HG03457 (cell line): ENCODE data around the gene ITGAX.
"Not testable (repeated sequence)": the region's sequence is repeated elsewhere in the genome, so short reads cannot be mapped to it uniquely, and the experiment has no call there.

Experiments used
- ATAC-seq: cut with Tn5 transposase; IDR thresholded peaks from one replicate; pipeline ENCODE4 v1.9.1; 2021; ENCODE audit warnings: moderate number of reproducible peaks; ENCODE audit not compliant: unreplicated experiment

ITGAX gene

DNA sequence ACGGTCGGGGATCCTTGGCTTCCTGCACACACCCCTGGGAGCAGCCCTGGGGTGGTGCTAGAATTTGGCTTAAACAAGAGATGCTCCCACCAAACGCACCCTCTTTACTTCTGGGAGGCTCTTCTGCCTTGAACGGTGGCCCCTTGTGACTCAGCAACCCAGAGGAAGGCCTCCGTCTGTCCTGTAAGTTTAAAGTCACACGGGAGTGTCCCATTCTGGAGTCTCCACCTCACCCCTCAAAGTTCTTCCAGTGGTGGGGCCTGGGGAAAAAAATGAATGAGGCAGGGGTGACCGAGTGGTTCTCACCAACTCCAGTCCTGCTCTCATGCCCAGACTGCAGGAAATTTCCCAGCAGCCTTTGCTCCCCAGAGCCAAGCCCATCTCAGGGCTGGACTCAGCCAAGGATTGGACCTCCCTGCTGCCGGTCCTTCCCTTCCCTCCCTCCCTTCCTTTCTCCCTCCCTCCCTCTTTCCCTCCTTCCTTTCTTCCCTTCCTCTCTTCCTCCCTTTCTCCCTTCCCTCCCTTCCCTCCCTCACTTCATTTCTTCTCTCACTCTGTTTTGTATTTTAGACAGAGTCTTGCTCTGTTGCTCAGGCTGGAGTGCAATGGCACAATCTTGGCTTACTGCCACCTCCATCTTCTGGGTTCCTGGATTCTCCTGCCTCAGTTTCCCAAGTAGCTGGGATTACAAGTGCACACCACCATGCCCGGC, 49.5 kb downstream of the ITGAX start:
- ATAC-seq, result no peak

DNA sequence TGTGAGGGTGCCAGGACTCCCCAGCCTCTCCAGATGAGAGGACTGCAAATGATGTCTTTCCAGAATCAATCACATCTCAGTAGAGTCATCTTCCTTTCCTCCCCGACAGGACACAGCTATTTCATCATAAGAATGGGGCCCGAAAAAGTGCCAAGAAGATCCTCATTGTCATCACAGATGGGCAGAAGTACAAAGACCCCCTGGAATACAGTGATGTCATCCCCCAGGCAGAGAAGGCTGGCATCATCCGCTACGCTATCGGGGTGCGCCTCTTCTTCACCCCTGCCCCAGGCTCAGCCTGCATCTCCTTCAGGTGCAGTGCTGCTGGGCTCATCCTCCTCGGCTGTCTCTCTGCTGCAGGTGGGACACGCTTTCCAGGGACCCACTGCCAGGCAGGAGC, 52.4 kb downstream of the ITGAX start:
- ATAC-seq, result no peak

DNA sequence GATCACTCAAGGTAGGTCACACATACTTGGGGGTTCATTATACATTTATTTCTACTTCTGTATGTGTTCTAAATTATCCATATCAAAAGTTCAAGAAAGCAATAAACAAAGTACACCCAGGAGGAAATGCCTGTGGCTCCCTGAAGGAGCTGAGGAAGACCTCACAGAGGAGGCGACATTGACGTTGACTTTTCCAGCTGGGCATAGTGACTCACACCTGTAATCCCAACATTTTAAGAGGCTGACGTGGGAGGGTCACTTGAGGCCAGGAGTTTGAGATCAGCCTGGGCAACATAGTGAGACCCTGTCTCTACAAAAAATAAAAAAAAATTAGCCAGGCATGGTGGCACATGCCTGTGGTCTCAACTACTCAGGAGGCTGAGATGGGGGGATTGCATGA, 54.5 kb downstream of the ITGAX start:
- ATAC-seq, result no peak

DNA sequence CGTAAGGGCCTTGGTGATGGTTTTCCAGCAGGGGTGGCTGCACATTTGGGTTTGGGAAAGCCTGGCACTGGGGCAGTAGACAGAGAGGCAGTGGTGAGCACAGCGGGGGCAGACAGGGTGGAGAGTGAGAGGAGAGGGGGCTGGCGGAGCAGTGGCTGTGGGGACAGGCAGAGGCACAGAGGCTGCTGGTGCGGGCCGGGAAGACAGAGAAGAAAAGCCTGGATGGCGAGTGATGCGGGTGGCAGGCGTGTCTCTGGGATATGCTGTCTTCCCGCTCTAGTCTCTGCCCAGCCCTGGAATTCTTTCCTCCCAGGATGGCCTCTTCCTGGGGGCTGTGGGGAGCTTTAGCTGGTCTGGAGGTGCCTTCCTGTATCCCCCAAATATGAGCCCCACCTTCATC, 55.1 kb downstream of the ITGAX start:
- ATAC-seq, result no peak

DNA sequence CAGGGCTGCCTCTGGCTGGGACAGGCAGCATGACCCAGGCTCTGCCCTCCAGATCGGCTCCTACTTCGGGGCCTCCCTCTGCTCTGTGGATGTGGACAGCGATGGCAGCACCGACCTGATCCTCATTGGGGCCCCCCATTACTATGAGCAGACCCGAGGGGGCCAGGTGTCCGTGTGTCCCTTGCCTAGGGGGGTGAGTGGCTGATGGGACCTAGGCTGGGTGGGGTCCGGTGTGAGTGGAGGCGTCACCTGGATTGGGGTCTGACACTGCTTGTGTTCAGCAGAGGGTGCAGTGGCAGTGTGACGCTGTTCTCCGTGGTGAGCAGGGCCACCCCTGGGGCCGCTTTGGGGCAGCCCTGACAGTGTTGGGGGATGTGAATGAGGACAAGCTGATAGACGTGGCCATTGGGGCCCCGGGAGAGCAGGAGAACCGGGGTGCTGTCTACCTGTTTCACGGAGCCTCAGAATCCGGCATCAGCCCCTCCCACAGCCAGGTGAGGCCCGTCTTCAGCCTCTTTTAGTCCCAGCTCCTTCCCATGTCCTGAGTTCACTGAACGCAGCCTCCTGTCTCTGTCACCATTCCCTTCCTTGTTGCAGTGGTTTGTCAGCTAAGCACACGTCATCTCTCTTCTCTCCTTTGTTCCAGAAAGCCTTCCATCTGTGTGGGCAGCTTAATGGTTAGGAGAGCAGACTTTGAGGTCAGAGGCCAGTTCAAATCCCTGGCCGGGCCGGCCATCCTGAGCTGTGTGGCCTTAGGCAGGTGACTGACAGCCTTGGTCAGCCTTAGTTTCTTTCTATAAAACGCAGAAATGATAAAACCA, 56.3 kb downstream of the ITGAX start:
- ATAC-seq, result no peak

DNA sequence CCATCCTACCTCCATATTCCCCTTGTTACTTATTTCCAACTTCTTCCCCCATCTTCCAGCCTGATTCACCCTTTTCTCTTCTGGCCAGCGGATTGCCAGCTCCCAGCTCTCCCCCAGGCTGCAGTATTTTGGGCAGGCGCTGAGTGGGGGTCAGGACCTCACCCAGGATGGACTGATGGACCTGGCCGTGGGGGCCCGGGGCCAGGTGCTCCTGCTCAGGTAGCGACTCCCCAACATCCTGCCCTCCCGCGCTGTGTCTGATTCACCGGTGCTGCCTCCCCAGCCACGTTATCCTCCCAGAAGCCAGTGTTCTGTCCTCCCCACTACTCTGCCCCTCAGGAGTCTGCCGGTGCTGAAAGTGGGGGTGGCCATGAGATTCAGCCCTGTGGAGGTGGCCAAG, 57.8 kb downstream of the ITGAX start:
- no peak for ATAC-seq

DNA sequence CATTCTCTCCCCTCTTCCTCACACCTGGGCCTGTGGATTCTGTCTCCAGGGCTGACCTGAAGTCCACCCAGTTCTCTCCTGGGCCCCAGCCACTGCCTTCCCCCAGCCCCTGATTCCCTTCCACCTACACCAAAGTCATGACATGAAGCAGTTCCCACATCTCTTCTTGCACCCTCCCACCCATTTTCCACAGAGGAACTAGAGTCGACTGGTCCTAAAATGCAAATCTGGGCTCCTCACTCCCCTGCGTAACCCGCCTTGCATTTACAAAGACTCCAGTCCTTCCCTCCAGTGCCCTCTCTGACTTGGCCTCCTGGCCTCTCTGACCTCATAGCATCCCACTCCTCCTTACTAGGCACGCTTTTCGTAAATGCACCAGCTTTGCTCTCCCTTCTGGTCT, 58.4 kb downstream of the ITGAX start:
- ATAC-seq, result no peak

DNA sequence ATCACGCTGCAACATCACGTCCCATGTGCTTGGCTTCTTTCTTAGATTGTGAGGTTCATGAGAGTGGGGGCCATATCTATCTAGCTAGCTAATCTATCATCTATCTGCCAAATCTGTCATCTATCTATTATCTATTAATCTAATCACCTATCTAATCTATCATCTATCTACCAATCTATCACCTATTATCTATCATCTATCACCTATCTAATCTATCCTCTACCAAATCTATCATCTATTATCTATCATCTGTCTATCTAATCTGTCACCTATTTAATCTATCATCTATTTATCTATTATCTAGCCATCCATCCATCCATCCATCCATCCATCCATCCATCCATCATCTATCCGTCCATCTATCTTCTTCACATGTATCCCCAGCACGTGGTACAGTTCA, 59.0 kb downstream of the ITGAX start:
- no peak for ATAC-seq

DNA sequence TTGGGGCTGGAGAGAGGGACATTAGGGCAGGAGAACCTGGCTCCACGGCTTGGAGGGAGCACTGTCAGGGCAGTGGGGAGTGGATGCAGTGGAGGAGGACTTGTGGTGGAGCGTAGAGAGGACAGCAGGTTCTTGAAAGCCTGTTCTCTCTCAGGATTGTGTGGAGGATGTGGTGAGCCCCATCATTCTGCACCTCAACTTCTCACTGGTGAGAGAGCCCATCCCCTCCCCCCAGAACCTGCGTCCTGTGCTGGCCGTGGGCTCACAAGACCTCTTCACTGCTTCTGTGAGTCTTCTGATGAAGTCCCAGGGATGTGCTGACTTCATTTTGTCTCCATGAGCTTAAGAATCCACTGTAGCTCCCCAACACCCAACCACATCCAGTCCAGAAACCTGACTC, 59.7 kb downstream of the ITGAX start:
- no peak for ATAC-seq

DNA sequence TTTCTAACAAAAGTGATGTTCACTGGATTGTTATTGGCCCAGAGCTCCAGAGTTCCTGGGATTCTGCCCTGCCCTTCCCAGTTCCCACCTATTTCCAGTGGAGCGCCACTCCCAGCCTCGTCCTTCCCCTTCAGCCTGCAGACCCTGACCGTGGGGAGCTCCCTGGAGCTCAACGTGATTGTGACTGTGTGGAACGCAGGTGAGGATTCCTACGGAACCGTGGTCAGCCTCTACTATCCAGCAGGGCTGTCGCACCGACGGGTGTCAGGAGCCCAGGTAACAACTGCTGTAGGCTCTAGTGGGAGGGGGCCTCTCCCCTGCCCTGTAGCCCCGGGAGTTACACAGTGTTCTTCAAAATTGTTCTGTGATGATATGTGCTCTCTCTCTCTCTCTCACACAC, 61.4 kb downstream of the ITGAX start:
- no peak for ATAC-seq

DNA sequence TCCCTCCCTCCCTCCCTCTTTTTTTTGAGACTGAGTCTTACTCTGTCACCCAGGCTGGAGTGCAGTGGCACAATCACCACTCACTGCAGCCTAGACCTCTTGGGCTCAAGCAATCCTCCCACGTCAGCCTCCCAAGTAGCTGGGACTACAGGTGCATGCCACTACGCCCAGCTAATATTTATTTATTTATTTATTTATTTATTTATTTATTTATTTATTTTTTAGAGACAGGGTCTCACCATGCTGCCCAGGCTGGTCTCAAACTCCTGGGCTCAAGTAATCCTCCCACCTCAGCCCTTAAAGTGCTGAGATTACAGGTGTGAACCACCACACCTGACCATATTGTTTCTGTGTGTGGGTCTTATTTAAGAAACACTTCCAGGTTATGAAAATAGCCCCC, 62.1 kb downstream of the ITGAX start:
- not testable (repeated sequence) for ATAC-seq

DNA sequence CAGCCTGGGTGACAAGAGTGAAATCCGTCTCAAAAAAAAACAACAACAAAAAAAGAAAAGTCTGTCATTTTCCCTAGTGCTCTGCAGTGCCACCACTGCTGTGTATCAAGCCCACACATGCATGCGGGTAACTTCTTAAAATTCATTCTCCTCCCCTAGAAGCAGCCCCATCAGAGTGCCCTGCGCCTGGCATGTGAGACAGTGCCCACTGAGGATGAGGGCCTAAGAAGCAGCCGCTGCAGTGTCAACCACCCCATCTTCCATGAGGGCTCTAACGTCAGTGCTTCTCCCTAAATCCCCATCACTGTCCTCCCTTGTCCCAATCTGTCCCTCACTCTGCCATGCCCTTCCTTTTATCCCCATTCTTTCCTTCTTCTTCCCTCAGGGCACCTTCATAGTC, 62.9 kb downstream of the ITGAX start:
- no peak for ATAC-seq

DNA sequence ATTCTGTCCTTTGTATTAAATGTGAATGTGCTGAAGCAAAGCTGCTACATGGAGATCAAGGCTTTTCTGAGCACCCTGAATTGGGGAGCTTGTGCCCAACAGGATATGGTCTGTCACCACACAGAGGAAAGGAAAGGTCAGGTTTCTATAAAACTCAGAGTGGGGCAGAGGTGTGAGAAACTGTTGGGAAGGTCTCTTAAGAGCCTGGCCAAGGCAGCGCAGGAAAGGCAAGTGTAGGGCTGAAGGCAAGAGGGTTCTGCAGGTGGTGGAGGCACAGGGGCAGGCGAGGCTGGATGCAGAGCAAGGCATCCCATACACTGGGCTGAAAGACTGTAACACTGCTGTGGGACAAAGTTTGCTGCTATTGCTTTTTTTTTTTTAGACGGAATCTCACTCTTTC, 65.1 kb downstream of the ITGAX start:
- ATAC-seq, result no peak

DNA sequence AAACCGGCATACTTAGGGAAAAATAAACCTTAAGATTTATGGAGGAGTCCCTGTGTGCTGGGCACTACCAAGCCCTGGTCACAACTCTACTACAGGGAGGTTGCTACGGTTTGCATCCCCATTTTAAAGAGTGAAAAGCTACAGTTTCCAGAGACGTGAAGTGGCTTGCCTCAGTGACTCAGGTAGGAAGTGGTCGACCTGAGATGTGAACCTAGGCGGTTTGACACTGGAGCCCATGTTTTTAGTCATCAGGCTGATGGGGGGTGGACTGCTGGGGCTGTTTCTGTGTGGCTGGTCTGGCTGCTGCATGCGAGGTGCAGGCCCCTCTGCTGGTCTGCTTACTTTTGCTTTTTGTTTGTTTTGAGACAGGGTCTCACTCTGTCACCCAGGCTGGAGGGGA, 66.6 kb downstream of the ITGAX start:
- ATAC-seq, result no peak

DNA sequence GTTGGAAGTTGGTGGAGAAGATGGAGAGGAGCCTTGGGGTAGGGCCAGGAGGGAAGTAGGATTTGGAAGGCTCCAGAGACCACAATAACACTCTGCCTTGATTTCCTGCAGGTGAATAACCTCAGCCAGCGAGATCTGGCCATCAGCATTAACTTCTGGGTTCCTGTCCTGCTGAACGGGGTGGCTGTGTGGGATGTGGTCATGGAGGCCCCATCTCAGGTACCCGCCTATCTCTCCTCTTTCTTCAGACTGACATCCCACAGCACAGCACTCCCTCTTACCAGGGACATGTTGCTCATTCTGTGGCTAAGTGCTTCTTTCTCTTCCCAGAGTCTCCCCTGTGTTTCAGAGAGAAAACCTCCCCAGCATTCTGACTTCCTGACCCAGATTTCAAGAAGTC, 68.3 kb downstream of the ITGAX start:
- ATAC-seq, result no peak

DNA sequence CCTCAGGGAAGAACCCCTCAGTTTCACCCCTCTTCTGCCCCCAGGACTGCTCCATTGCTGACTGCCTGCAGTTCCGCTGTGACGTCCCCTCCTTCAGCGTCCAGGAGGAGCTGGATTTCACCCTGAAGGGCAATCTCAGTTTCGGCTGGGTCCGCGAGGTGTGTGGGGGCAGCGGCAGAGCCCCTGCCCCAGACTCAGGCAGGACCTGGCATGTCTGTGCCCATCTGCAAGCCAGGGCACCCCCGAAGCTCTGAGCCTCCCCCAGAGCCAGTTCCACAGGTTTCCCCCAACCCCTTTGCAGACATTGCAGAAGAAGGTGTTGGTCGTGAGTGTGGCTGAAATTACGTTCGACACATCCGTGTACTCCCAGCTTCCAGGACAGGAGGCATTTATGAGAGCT, 68.8 kb downstream of the ITGAX start:
- ATAC-seq, result no peak

DNA sequence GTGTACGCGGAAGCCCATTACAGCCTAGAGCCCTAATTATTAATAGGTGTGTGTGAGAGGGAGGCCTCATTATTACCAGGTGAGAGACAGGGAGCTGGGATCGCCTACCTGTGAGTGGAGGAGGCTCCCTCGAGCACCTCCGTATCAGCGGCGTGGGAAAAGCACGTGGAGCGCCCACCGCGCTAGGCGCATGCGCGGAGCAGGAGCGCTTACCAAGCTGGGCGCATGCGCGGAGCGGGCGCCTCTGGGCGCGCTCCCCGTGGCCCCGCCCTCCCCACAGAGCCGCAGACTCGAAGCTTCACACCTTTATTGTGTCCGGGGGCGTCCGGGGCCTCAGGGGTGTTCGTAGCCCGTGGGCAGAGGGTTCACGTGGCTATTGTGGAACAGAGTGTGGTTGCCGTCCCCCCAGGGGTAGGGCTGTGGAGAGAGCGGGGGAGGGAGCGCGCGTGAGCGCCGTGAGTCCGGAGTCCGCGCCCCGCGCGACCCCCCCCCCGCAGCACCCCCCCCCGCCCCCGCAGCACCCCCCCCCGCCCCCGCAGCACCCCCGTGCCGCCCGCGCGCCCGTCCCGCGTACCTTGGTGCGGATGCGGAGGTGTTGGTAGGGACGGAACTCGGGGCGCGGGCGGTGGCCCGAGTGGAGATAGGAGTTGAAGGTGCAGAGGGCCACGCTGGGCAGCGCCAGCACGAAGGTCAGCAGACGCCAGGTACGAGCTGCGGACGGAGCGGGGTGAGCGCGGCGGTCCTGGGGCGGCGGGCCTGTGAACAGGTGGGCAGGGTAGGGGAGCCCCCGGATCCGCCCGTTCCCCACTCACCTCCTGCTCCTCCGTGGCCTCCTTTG, 72.7 kb downstream of the ITGAX start:
- ATAC-seq, result no peak

DNA sequence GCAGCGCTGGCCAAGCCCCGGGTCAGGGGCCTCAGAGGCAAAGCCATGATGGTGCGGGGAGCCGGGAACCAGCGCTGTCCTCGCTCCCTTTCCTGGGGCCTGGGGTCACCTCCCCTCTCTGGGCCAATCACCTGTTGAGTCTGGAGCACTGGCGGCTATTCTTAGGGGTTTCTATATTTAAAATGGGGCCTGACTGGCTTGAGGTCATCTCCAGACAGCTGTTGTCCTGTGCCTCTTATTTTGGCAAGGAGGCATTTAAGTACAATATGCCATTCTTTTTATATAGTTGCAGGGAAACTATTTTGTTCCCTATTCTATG, 73.3 kb downstream of the ITGAX start, which contains the start of gene COX6A2:
Gene COX6A2, minus strand, starts transcription at position 82 of the 319 bp plus-strand sequence. Its CDS starts 35 bp downstream, at position 47.
- ATAC-seq, result no peak

DNA sequence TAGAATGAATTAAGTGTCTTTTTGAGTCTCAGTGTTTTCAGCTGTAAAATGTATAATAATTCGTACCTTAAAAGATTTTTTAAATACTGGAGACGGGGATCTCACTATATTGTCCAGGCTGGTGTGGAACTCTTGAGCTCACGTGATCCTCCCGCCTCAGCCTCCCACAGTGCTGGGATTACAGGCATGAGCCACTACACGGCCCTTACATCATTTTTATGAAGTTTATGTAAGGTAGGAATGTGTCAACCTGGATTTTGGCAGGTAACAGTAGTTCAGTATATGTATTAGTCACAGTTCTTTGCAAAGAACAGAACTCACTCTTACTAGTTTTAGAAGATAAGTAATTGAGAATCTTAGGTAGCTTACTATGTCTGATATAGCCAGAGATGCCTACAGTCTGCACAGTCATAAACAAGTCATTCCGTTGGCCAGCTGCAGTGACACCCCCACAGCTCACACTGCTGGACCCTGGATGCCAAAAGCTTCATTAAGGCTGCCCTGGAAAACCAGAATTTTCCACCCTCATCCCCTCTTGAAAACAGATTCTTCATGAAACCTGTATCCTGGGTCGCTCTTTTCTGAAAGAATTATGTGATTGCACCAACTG, 73.8 kb downstream of the ITGAX start:
- ATAC-seq, result no peak

DNA sequence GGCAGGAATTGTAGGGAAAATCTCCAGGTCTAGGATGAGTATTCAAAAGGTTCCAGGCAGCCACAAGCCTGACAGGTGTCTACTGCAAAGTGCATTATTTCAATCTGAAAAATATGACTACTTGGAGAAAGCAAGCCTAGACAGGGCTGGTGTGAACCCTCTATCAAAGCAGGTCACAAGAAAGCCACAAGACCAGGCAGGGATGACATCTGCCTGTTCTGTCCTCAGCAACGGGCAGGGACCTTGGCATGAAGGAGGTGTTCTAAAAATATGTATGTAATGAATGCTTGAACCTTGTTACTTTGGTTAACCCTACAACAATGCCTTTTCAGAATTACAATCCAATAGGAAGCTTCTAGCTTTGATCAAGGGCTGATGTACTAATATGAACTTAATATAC, 74.3 kb downstream of the ITGAX start:
- ATAC-seq, result no peak

DNA sequence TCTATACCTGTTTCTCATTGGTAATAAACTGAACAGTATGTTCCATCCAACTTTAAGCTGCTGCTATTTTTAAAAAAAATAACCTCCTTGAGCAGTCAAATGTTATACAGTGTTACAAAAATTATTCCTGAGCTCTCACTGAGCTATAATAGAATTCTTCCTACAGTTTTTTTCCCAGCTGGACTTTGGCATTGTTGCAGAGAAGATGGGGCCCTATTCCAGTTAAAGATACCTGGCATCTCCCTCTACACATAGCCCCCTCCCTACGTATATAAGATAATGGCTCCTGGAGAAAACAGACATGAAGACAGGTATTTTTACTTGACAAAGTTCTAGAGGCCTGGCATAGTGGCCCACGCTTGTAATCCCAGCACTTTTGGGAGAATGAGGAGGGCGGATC, 74.8 kb downstream of the ITGAX start:
- ATAC-seq, result no peak
